HG02981 (cell line): ENCODE data around the gene UBIAD1.
"Not testable (repeated sequence)": the region's sequence is repeated elsewhere in the genome, so short reads cannot be mapped to it uniquely, and the experiment has no call there.

Experiments used
- ATAC-seq: cut with Tn5 transposase; IDR thresholded peaks from one replicate; pipeline ENCODE4 v1.9.1; 2021; ENCODE audit warnings: mild to moderate bottlenecking, moderate library complexity; ENCODE audit not compliant: unreplicated experiment

Gene UBIAD1

GRCh38 chr1:11272832-11273594 lies at the start of gene UBIAD1:
UBIAD1 (plus strand) TSS chr1:11273198; CDS start chr1:11273532, 334 bp downstream.
- ATAC-seq = peak; percentile 81

GRCh38 chr1:11227106-11228077 lies 45.6 kb upstream of the UBIAD1 start:
- peak; percentile 67 for ATAC-seq

GRCh38 chr1:11229203-11229602 lies 43.8 kb upstream of the UBIAD1 start:
- ATAC-seq = no peak

DNA sequence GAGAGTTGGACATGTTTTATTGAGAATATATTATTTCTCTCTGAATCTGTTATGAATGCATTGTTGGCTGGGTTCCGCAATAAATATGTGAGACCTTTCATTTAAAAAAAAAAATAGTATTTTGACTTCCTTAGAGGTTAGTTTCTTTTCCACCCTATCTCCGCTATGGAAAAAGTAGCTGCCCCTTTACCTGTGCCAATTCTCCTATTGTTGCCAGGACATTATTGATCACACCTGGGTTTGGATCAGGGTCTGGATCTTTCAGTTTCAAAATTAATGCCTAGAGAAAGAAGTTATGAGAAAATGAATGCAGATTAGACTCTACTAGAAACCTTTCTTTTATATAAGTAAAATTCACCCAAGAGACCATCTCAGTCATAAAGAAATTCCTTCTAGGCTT lies 39.8 kb upstream of the UBIAD1 start:
- no peak for ATAC-seq

- no peak for ATAC-seq
Measured at GRCh38 chr1:11237356-11237755, 35.6 kb upstream of the UBIAD1 start.

- no peak for ATAC-seq
Measured at GRCh38 chr1:11238311-11238710, 34.7 kb upstream of the UBIAD1 start.

GRCh38 chr1:11245248-11245647 lies 27.8 kb upstream of the UBIAD1 start:
- no peak for ATAC-seq

DNA sequence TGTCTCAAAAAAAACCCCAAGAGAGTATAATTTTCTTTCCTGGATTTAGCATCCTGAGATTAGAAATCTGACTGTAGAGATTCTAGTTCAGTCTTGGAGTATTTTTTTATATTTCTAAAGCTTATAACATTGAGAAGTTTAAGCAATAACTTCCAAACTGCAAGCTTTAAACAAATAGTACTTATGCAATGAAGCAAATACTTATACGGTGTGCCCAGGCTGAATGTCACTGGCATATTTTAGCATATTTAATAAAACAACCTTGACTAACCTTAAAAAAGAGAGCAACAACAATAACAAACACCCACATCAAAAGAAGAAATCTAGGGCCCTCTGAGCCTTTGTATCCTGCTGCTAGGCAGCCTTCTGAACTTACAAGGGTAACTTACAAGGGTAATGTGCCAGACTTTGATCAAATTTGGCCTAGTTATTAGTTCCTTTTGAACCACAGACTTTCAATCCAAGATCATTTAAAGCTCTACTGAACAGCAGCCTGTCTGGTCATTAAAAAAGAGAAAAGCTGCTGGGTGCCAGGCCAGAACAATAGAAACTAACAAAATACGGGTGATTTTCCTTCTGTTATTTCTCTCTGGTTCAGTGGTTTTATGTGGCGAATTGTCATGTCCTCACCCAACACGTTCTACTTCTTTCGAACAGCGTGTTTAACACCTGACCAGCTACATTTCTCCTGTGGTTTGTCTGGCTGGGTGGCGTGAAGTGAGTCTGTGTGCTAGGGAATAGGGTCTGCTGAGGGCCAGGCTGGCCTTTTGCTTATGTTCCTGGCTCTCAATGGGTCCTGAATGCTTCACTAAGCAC lies 26.9 kb upstream of the UBIAD1 start:
- ATAC-seq = no peak

DNA sequence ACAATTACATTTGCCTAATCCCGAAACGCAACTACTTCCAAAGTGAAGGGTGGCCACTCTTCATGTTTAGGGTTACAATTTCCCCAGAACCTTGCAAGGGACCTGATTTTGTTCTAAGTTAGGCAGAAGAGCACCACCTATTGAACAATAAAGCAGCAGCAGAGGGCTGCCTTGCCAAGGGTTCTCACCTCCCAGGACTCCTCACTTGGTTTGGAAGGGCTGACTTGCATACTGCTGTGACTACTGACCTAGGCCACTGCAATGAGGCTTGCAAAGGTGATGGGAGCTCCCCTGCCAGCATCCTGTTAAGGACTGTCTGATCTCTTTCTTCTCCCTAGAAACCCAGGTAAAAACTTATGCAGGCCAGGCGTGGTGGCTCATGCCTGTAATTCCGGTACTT lies 24.8 kb upstream of the UBIAD1 start:
- no peak for ATAC-seq

GRCh38 chr1:11252538-11252937 lies 20.5 kb upstream of the UBIAD1 start:
- no peak for ATAC-seq

GRCh38 chr1:11253226-11253625 lies 19.8 kb upstream of the UBIAD1 start:
- no peak for ATAC-seq

DNA sequence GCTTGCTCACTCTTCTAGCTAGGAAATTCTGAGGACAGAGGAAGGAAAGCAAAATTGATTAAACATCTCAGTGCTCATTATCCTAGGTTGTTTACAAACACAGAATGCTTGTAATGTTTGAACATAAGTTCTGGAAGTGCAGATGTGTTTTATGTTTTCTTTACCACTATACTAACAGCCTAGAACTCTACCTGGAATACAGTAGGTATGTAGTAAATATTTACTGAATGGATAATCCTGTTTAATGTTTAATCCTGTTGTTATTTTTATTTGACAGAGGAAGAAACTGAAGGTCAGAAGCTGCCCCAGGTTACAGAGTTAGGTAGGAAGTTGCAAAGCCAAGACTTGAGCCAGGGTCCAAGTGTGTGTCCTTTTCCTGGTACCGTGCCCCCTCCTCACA lies 16.7 kb upstream of the UBIAD1 start:
- no peak for ATAC-seq

DNA sequence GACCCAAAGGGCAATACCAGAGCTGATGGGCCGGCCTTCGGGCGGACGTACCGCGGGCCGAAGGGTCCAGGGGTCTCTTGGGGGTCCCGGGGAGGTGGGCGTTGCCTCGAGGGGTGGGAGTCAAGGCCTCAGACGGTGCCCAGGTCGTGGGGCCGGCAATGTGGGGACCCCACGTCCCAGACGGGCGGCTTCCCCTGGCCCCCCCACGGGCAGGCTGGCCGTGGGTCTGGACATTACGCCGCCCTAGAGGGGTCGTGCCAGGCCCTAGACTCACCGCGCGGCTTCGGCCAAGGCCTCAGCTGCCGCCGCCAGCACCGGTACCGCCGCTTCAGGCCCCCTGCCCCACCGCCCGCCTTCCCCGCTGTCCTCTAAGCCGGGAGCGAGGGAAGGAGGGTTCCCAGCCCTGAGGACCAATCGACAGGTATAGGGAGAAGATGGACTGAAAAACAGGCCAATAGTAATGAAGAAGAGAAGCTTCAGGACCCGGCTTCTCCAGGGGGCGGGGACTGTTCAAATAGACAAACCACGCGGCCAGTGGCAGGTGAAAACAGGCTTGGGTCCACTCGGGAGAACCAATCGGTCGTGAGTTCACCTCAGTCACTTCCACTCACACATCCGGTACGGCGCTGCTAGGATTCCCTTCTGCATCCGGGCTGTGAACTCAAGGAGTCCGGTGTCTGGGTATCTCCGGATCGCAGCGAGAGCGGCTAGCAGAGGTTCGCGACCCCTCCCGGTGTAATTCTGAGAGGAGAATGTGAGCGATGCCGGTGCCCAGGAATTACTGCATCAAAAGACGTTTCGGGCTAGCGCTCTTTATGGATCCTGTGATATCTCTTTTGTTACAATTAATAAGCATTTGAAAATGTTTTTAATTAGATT lies 10.6 kb upstream of the UBIAD1 start, which contains the start of gene MTOR:
TSS of gene MTOR (minus strand) at position 381 of the 879 bp plus-strand sequence. CDS start 3,142 bp downstream, outside the sequence.
- ATAC-seq = peak; percentile 98

- ATAC-seq = no peak
Measured at GRCh38 chr1:11266268-11267074, 6.5 kb upstream of the UBIAD1 start.

DNA sequence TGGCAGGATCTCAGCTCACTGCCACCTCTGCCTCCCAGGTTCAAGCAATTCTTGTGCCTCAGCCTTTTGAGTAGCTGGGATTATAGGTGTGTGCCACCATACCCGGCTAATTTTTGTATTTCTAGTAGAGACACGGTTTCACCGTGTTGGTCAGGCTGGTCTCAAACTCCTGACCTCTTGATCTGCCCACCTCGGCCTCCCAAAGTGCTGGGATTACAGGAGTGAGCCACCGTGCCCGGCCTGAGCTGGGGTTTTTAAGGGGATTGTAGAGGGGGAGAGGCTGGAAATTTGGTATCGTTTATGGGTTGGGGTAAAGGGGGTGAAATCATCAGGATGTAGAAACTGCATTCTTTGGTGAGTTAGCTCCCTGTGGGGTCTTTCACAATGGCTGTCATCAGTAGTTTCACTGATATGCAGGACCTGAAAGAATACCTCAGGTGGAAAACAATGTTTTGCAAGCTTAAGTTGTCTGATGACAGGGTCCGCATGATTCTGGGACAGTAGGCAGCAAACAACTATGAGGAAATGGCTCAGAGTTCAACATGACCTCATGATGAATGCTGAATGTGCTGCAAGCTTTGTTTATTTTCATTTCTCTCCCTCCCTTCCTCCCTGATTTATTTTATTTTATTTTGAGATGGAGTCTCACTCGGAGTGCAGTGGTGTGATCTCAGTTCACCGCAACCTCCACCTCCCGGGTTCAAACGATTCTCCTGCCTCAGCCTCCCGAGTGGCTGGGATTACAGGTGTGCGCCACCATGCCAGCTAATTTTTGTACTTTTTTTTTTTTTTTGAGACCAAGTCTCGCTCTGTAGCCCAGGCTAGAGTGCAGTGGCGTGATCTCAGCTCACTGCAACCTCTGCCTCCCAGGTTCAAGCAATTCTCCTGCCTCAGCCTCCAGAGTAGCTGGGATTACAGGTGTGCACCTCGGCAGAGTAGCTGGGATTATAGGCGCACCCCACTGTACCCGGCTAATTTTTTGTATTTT lies 5.4 kb upstream of the UBIAD1 start:
- ATAC-seq = not testable (repeated sequence)

DNA sequence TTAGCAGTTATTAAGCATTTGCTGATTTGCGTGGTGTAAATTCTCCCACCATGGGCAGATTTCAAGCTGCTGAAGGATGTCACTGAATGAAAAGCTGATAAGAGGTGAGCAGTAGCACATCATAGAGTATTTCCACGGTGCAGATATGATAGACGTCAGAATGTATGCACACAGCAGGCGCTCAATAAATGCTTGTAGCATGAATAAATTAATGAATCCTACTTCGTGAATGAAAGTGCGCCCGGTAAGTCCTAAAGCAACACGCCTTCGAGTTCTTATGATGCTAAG lies 510 bp upstream of the UBIAD1 start:
- ATAC-seq = no peak

DNA sequence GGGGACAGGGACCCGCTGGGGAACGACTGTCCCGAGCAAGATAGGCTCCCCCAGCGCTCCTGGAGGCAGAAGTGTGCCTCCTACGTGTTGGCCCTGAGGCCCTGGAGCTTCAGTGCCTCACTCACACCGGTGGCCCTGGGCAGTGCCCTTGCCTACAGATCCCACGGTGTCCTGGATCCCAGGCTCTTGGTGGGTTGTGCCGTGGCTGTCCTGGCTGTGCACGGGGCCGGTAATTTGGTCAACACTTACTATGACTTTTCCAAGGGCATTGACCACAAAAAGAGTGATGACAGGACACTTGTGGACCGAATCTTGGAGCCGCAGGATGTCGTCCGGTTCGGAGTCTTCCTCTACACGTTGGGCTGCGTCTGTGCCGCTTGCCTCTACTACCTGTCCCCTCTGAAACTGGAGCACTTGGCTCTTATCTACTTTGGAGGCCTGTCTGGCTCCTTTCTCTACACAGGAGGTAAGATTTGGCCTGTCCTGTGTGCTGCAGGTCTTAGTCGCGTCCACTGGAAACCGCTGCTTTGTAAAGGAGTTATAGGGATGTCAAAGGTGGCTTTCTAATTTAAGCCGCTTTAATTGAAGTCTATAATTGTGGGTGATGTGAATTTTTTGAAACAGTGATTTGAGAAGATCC lies 717 bp downstream of the UBIAD1 start:
- ATAC-seq = no peak

GRCh38 chr1:11279152-11279551 lies 6.2 kb downstream of the UBIAD1 start:
- ATAC-seq = no peak
